Neural progenitor cell (in vitro differentiated cells): Measurements from ENCODE around the gene TK2. TPM values are rescaled to one million over a fixed set of nuclear protein-coding genes. Genes with fewer than 3 reads are reported as not detected.

Experiments
- DNase-seq: peaks from one replicate; pipeline ENCODE4 v3.0.0-alpha.2; 2016; ENCODE audit warnings: low spot score
- H2AFZ ChIP-seq: fragments of 200-600 bp; sonication (generic); replicated peaks from 2 replicates; pipeline ENCODE4 v1.6.1; 2016; ENCODE audit warnings: antibody characterized with exemption
- H3F3A ChIP-seq: fragments of 200-600 bp; sonication (generic); 2 replicates; pipeline ENCODE4 v1.6.1; 2016; ENCODE audit warnings: antibody characterized with exemption, low read depth
- H3K27ac ChIP-seq: fragments of 200-600 bp; sonication (generic); 2 replicates; pipeline ENCODE4 v1.5.1; 2016; ENCODE audit warnings: mild to moderate bottlenecking
- H3K27me3 ChIP-seq: fragments of 200-600 bp; sonication (generic); 2 replicates; pipeline ENCODE4 v1.6.1; 2016; ENCODE audit warnings: mild to moderate bottlenecking, moderate library complexity
- H3K36me3 ChIP-seq: fragments of 200-600 bp; sonication (generic); 2 replicates; pipeline ENCODE4 v1.5.1; 2016
- H3K4me1 ChIP-seq: fragments of 200-600 bp; sonication (generic); 2 replicates; pipeline ENCODE4 v1.6.1; 2016; ENCODE audit warnings: mixed run types
- H3K4me2 ChIP-seq: fragments of 200-600 bp; sonication (generic); 2 replicates; pipeline ENCODE4 v1.6.1; 2016
- H3K4me3 ChIP-seq: fragments of 200-600 bp; sonication (generic); 2 replicates; pipeline ENCODE4 v1.5.1; 2016
- H3K79me2 ChIP-seq: fragments of 200-600 bp; sonication (generic); 2 replicates; pipeline ENCODE4 v1.6.1; 2016; ENCODE audit warnings: low read depth
- H3K9ac ChIP-seq: fragments of 200-600 bp; sonication (generic); 2 replicates; pipeline ENCODE4 v1.6.1; 2016
- H3K9me3 ChIP-seq: fragments of 200-600 bp; sonication (generic); 2 replicates; pipeline ENCODE4 v1.5.1; 2016; ENCODE audit warnings: low read depth
- H4K20me1 ChIP-seq: fragments of 200-600 bp; sonication (generic); 2 replicates; pipeline ENCODE4 v1.6.1; 2016; ENCODE audit warnings: low read depth
- H3K27ac Mint-ChIP-seq: 3 replicates; pipeline ENCODE4 v1.8.0; 2021; ENCODE audit warnings: mixed read lengths
- H3K27me3 Mint-ChIP-seq: 2 replicates; pipeline ENCODE4 v1.8.0; 2022; ENCODE audit warnings: low read depth, mild to moderate bottlenecking, inconsistent platforms, moderate library complexity, mixed read lengths; ENCODE audit not compliant: insufficient read depth
- H3K36me3 Mint-ChIP-seq: 3 replicates; pipeline ENCODE4 v1.8.0; 2021; ENCODE audit warnings: mixed read lengths
- H3K4me1 Mint-ChIP-seq: 3 replicates; pipeline ENCODE4 v1.8.0; 2021; ENCODE audit warnings: mixed read lengths
- H3K4me3 Mint-ChIP-seq: 3 replicates; pipeline ENCODE4 v1.8.0; 2021; ENCODE audit warnings: mild to moderate bottlenecking, moderate library complexity, mixed read lengths
- H3K9me3 Mint-ChIP-seq: 3 replicates; pipeline ENCODE4 v1.8.0; 2020; ENCODE audit warnings: mixed read lengths
- CTCF ChIP-seq: fragments of 200-600 bp; sonication (generic); IDR thresholded peaks from 2 replicates; pipeline ENCODE4 v1.5.1; 2017; ENCODE audit warnings: antibody characterized with exemption, mild to moderate bottlenecking
- EZH2 ChIP-seq: fragments of 200-600 bp; sonication (generic); IDR thresholded peaks from 2 replicates; pipeline ENCODE4 v1.6.1; 2017; ENCODE audit warnings: antibody characterized with exemption, mild to moderate bottlenecking, moderate library complexity
- EZH2phosphoT487 ChIP-seq: fragments of 200-600 bp; sonication (generic); IDR thresholded peaks from 2 replicates; pipeline ENCODE4 v1.6.1; 2017; ENCODE audit warnings: antibody characterized with exemption
- total RNA-seq: library from RNA; depleted of rRNA; stranded (reverse); fragments of >200 nt; gene quantifications from 2 replicates; pipeline ENCODE4 v1.2.3, GENCODE V29; 2015; ENCODE audit warnings: low replicate concordance

TK2 gene
- total RNA-seq, 1 donor from 2014 or later: 7.3 TPM

- H3K4me2 ChIP-seq: no peak overlapping the region
- H3K79me2 ChIP-seq: no peaks in the 10 kb centered on the region
- no peaks in the 10 kb centered on the region for H3F3A ChIP-seq
- Mint-ChIP-seq H3K9me3 (no peaks in the 10 kb centered on the region), H3K27ac (no peak overlapping the region), H3K27me3 (no peaks in the 10 kb centered on the region), H3K4me3 (no peak overlapping the region), H3K4me1 (no peaks in the 10 kb centered on the region), H3K36me3 (peaks cover 8% of the 10 kb centered on the region)
- no peaks in the 10 kb centered on the region for H3K27me3 ChIP-seq
- TF ChIP-seq EZH2phosphoT487: no peak
- no peak for TF ChIP-seq EZH2
- no peak for TF ChIP-seq CTCF
- no peaks in the 10 kb centered on the region for H3K9me3 ChIP-seq
- no peak overlapping the region for H3K9ac ChIP-seq
- no peak for DNase-seq
- H3K4me3 ChIP-seq: no peak overlapping the region
- H4K20me1 ChIP-seq: no peaks in the 10 kb centered on the region
- no peaks in the 10 kb centered on the region for H3K4me1 ChIP-seq
- H2AFZ ChIP-seq: no peak overlapping the region
- no peaks in the 10 kb centered on the region for H3K36me3 ChIP-seq
- H3K27ac ChIP-seq: no peak overlapping the region
These were observed 11.6 kb upstream of the TK2 start for GRCh38 chr16:66561381-66562080.

GRCh38 chr16:66560107-66560506, 10.2 kb upstream of the TK2 start:
- no peak overlapping the region for H2AFZ ChIP-seq
- H3K4me3 ChIP-seq: no peak overlapping the region
- H3K27ac ChIP-seq: no peak overlapping the region
- H4K20me1 ChIP-seq: no peaks in the 10 kb centered on the region
- TF ChIP-seq EZH2: no peak
- no peaks in the 10 kb centered on the region for H3K9me3 ChIP-seq
- Mint-ChIP-seq H3K36me3 (peaks cover 10% of the 10 kb centered on the region), H3K4me3 (no peak overlapping the region), H3K27me3 (no peaks in the 10 kb centered on the region), H3K4me1 (no peaks in the 10 kb centered on the region), H3K27ac (no peak overlapping the region), H3K9me3 (no peaks in the 10 kb centered on the region)
- DNase-seq: no peak
- no peaks in the 10 kb centered on the region for H3F3A ChIP-seq
- no peaks in the 10 kb centered on the region for H3K27me3 ChIP-seq
- H3K79me2 ChIP-seq: no peaks in the 10 kb centered on the region
- no peak overlapping the region for H3K9ac ChIP-seq
- H3K4me1 ChIP-seq: no peaks in the 10 kb centered on the region
- H3K4me2 ChIP-seq: no peak overlapping the region
- no peaks in the 10 kb centered on the region for H3K36me3 ChIP-seq

GRCh38 chr16:66554495-66554894, 4.6 kb upstream of the TK2 start:
- no peak overlapping the region for H3K4me3 Mint-ChIP-seq
- H3K36me3 Mint-ChIP-seq: peaks cover 17% of the 10 kb centered on the region
- H3K79me2 ChIP-seq: peaks cover 12% of the 10 kb centered on the region
- peaks cover 13% of the 10 kb centered on the region for H3K27me3 ChIP-seq
- no peak overlapping the region for H2AFZ ChIP-seq
- H3K9ac ChIP-seq: no peak overlapping the region
- peaks cover 19% of the 10 kb centered on the region for H3K4me1 Mint-ChIP-seq
- H3K27ac ChIP-seq: no peak overlapping the region
- H4K20me1 ChIP-seq: no peaks in the 10 kb centered on the region
- no peak overlapping the region for H3K4me2 ChIP-seq
- no peaks in the 10 kb centered on the region for H3K9me3 ChIP-seq
- H3K36me3 ChIP-seq: no peaks in the 10 kb centered on the region
- no peak for DNase-seq
- peaks cover 10% of the 10 kb centered on the region for H3K4me1 ChIP-seq
- peaks cover 5% of the 10 kb centered on the region for H3K9me3 Mint-ChIP-seq
- no peak overlapping the region for H3K4me3 ChIP-seq
- H3F3A ChIP-seq: peaks cover 19% of the 10 kb centered on the region
- no peak overlapping the region for H3K27ac Mint-ChIP-seq
- peaks cover 10% of the 10 kb centered on the region for H3K27me3 Mint-ChIP-seq
- TF ChIP-seq EZH2phosphoT487 (no peak), EZH2 (no peak), CTCF (no peak)

GRCh38 chr16:66554021-66554420, 4.1 kb upstream of the TK2 start:
- H3K36me3 Mint-ChIP-seq: peaks cover 17% of the 10 kb centered on the region
- no peaks in the 10 kb centered on the region for H3K9me3 ChIP-seq
- H4K20me1 ChIP-seq: no peaks in the 10 kb centered on the region
- H3K27ac Mint-ChIP-seq: no peak overlapping the region
- DNase-seq: no peak
- H3K9ac ChIP-seq: no peak overlapping the region
- H3K9me3 Mint-ChIP-seq: peaks cover 5% of the 10 kb centered on the region
- H3K4me1 Mint-ChIP-seq: peaks cover 22% of the 10 kb centered on the region
- peaks cover 24% of the 10 kb centered on the region for H3F3A ChIP-seq
- H3K4me1 ChIP-seq: peaks cover 15% of the 10 kb centered on the region
- H3K79me2 ChIP-seq: peaks cover 12% of the 10 kb centered on the region
- H3K4me3 ChIP-seq: no peak overlapping the region
- H3K4me3 Mint-ChIP-seq: no peak overlapping the region
- H3K27me3 ChIP-seq: peaks cover 13% of the 10 kb centered on the region
- TF ChIP-seq EZH2: no peak
- TF ChIP-seq EZH2phosphoT487: no peak
- no peak for TF ChIP-seq CTCF
- peaks cover 12% of the 10 kb centered on the region for H3K27me3 Mint-ChIP-seq
- no peak overlapping the region for H2AFZ ChIP-seq
- no peak overlapping the region for H3K4me2 ChIP-seq
- H3K36me3 ChIP-seq: no peaks in the 10 kb centered on the region
- no peak overlapping the region for H3K27ac ChIP-seq
